Ishikawa (cell line): ENCODE measurements around the gene XRCC5.

Source experiments
- CEBPB ChIP-seq: IDR thresholded peaks from 2 replicates; pipeline ENCODE4 v1.6.1; 2012
- CREB1 ChIP-seq: IDR thresholded peaks from 2 replicates; pipeline ENCODE4 v1.6.1; 2012; ENCODE audit warnings: low read depth
- EGR1 ChIP-seq: IDR thresholded peaks from 2 replicates; pipeline ENCODE4 v1.6.1; 2012
- EP300 ChIP-seq: IDR thresholded peaks from 2 replicates; pipeline ENCODE4 v1.6.1; 2012; ENCODE audit warnings: borderline replicate concordance
- FOXM1 ChIP-seq: IDR thresholded peaks from 2 replicates; pipeline ENCODE4 v1.6.1; 2012; ENCODE audit warnings: low read depth, borderline replicate concordance
- MAX ChIP-seq: IDR thresholded peaks from 2 replicates; pipeline ENCODE4 v1.6.1; 2012
- NFIC ChIP-seq: IDR thresholded peaks from 2 replicates; pipeline ENCODE4 v1.6.1; 2012
- RAD21 ChIP-seq: IDR thresholded peaks from 2 replicates; pipeline ENCODE4 v1.6.1; 2012; ENCODE audit warnings: low read depth
- REST ChIP-seq: IDR thresholded peaks from 2 replicates; pipeline ENCODE4 v1.6.1; 2012; ENCODE audit warnings: low read depth, mild to moderate bottlenecking
- TAF1 ChIP-seq: IDR thresholded peaks from 2 replicates; pipeline ENCODE4 v1.6.1; 2012; ENCODE audit warnings: low read depth, mild to moderate bottlenecking
- TCF12 ChIP-seq: IDR thresholded peaks from 2 replicates; pipeline ENCODE4 v1.6.1; 2012; ENCODE audit warnings: low read depth
- TEAD4 ChIP-seq: IDR thresholded peaks from 2 replicates; pipeline ENCODE4 v1.6.1; 2012
- USF1 ChIP-seq: IDR thresholded peaks from 2 replicates; pipeline ENCODE4 v1.6.1; 2012
- YY1 ChIP-seq: IDR thresholded peaks from 2 replicates; pipeline ENCODE4 v1.6.1; 2012; ENCODE audit warnings: low read depth
- ZBTB7A ChIP-seq: IDR thresholded peaks from 2 replicates; pipeline ENCODE4 v1.6.1; 2012; ENCODE audit warnings: low read depth

XRCC5 gene

GRCh38 chr2:216070195-216070594 is 39.0 kb upstream of the XRCC5 start:
- TF ChIP-seq EGR1, result no peak
- no peak for TF ChIP-seq TEAD4
- TF ChIP-seq REST, result no peak
- TF ChIP-seq YY1, result no peak
- TF ChIP-seq EP300, result no peak
- no peak for TF ChIP-seq RAD21
- TF ChIP-seq MAX, result no peak
- TF ChIP-seq CREB1, result no peak
- no peak for TF ChIP-seq FOXM1
- no peak for TF ChIP-seq ZBTB7A
- no peak for TF ChIP-seq CEBPB
- TF ChIP-seq USF1, result no peak
- TF ChIP-seq NFIC, result no peak

- TF ChIP-seq USF1 (no peak), EGR1 (no peak), CEBPB (no peak), ZBTB7A (no peak), FOXM1 (no peak), TEAD4 (no peak), TCF12 (no peak), YY1 (no peak), EP300 (no peak)
These were observed 37.9 kb upstream of the XRCC5 start for GRCh38 chr2:216071111-216071851.

GRCh38 chr2:216072473-216072872 is 36.7 kb upstream of the XRCC5 start:
- TF ChIP-seq YY1, result no peak
- TF ChIP-seq EP300, result no peak
- TF ChIP-seq CEBPB, result no peak

- TF ChIP-seq TAF1, result no peak
- TF ChIP-seq RAD21, result no peak
- TF ChIP-seq ZBTB7A, result no peak
- no peak for TF ChIP-seq CEBPB
- no peak for TF ChIP-seq EGR1
- no peak for TF ChIP-seq TCF12
- no peak for TF ChIP-seq MAX
- no peak for TF ChIP-seq EP300
- no peak for TF ChIP-seq TEAD4
- no peak for TF ChIP-seq YY1
- no peak for TF ChIP-seq CREB1
- TF ChIP-seq NFIC, result no peak
- TF ChIP-seq REST, result no peak
- TF ChIP-seq FOXM1, result no peak
- no peak for TF ChIP-seq USF1
These were observed 35.4 kb upstream of the XRCC5 start for GRCh38 chr2:216073773-216074172.

- TF ChIP-seq ZBTB7A (no peak), NFIC (no peak), CREB1 (no peak)
These were observed 34.8 kb upstream of the XRCC5 start for GRCh38 chr2:216074380-216074779.

GRCh38 chr2:216074794-216075193 is 34.4 kb upstream of the XRCC5 start:
- TF ChIP-seq ZBTB7A (no peak), RAD21 (no peak), TEAD4 (no peak), FOXM1 (no peak), CREB1 (no peak), TCF12 (no peak), CEBPB (no peak), REST (no peak), EP300 (no peak), TAF1 (no peak), NFIC (no peak), YY1 (no peak), EGR1 (no peak), USF1 (no peak), MAX (no peak)
